GM21528 (cell line): ENCODE results near the gene MAP10.

ENCODE experiments used
- ATAC-seq: cut with Tn5 transposase; IDR thresholded peaks from one replicate; pipeline ENCODE4 v1.9.1; 2021; ENCODE audit warnings: mild to moderate bottlenecking, moderate library complexity; ENCODE audit not compliant: unreplicated experiment, low FRiP score

Gene MAP10

DNA sequence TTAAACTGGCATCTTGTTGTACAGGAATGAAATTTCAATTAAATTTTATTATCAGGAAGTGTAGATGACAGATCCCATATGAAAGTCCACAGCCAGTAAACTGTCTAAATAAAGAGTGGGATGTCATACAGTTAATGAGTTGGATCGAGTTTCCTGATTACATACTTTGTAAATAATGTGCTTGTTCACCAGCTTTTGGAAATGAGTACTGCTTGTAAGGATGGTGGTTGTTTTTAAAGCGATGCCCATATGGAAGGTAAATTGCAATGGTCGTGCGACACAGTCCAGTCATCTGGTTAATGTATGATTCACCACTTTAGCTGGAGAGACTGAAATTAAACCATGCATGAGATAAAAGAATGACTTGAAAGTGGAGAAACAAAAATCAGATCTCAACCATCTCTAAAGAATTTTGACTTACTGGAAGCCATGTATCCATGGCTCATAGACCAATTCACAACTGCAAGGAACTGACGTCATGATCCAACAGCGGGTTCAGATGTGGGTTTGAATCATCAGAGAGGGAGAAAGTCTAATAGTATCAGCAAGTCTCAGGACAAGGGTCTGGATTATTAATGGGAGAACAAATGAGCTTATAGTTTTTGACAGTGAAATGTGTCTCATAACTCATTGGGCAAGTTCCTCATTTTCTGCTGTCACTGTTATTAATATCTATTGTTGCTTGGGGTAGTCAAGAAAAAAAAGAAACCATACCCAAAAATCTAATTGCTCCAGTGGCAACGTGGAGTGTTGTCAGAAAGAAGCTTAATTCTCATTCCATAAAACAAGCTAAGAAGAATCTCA is 49.0 kb downstream of the MAP10 start:
- no peak for ATAC-seq

DNA sequence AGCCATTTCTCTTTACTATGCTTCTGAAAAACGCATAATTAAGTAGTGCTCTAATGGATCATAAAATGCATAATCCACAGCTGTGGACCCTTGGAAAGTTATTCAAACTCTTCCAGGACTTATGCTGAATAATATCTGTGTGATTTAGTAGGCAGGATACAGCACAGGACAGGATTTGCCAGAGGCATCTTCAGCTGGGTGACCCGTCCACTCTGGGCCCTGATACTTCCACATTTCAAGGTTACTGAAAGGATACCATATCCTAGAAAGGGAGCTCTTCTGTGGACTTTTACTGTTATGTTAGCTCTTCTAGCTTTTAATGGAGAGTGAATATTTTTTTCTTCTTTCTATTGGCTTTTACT is 49.6 kb downstream of the MAP10 start:
- ATAC-seq = no peak

DNA sequence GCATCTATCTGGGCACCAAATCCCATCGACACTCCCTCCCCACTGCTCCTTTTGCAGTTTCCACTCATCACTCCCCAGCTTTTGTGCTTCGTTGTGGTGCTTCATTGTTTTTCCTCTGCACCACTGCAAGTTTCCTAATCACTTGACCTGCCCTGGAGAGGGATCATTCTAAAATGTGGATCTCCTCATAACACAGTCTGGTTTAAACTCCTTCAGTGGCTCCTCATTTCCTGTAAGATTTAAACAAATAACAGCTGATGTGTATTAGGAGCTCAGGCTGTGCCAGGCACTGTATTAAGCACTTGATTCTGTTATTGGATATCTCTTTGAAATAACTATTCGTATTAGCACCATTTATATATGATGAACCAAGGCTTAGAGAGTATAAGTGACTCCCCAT is 51.3 kb downstream of the MAP10 start:
- ATAC-seq = no peak
